Upper lobe of left lung (tissue), 6 donors: ENCODE measurements around the gene LMBRD2. TPM values are rescaled to one million over a fixed set of nuclear protein-coding genes. Genes with fewer than 3 reads are reported as not detected.

ENCODE experiments used
- ATAC-seq, 2 donors: fragments of 200-7000 bp; cut with Tn5 transposase; one replicate each; pipeline ENCODE4 v1.9.1; 2022; ENCODE audit warnings: mild to moderate bottlenecking in 2 of 2, moderate library complexity in 2 of 2; ENCODE audit not compliant: low FRiP score in 2 of 2
- DNase-seq, 2 donors: peaks; one replicate each; pipeline ENCODE4 v3.0.0-alpha.2; 2019 to 2020
- H3K27ac ChIP-seq, 4 donors: fragments of 200-600 bp; sonication (generic); one replicate each; pipeline ENCODE4 v1.5.1; 2016 to 2019
- H3K27me3 ChIP-seq, 4 donors: fragments of 200-600 bp; sonication (generic); one replicate each; pipeline ENCODE4 v1.5.1; 2017 to 2019
- H3K36me3 ChIP-seq, 4 donors: fragments of 200-600 bp; sonication (generic); one replicate each; pipeline ENCODE4 v1.5.1; 2016 to 2019
- H3K4me1 ChIP-seq, 4 donors: fragments of 200-600 bp; sonication (generic); one replicate each; pipeline ENCODE4 v1.5.1; 2018 to 2019
- H3K4me3 ChIP-seq, 4 donors: fragments of 200-600 bp; sonication (generic); one replicate each; pipeline ENCODE4 v1.5.1; 2017 to 2019; ENCODE audit warnings: mild to moderate bottlenecking in 2 of 4, moderate library complexity in 1 of 4
- H3K9me3 ChIP-seq, 4 donors: fragments of 200-600 bp; sonication (generic); one replicate each; pipeline ENCODE4 v1.5.1; 2018 to 2019
- CTCF ChIP-seq, 6 experiments: fragments of 450-650 bp in 4 of 6; fragments of 200-600 bp in 2 of 6; sonication (generic) in 2 of 6; IDR thresholded peaks; one replicate each; pipeline ENCODE4 v1.5.1; 2016 to 2019; ENCODE audit warnings: antibody characterized with exemption in 6 of 6
- EP300 ChIP-seq, 4 donors: sonication (generic); formaldehyde crosslinking; IDR thresholded peaks; one replicate each; pipeline ENCODE4 v1.5.1; 2017; ENCODE audit warnings: antibody characterized with exemption in 4 of 4, control low read depth in 2 of 4
- POLR2A ChIP-seq, 4 donors: fragments of 450-650 bp; IDR thresholded peaks; one replicate each; pipeline ENCODE4 v1.5.1; 2016 to 2017; ENCODE audit warnings: antibody characterized with exemption in 4 of 4, mild to moderate bottlenecking in 2 of 4
- POLR2AphosphoS5 ChIP-seq, 2 donors: sonication (generic); formaldehyde crosslinking; IDR thresholded peaks; one replicate each; pipeline ENCODE4 v1.5.1; 2017; ENCODE audit warnings: antibody characterized with exemption in 2 of 2
- WGBS, 2 donors: methylation state at CpG; one replicate each; pipeline ENCODE4 v1.1.5; 2017 to 2018; 5-methylcytosine and 5-hydroxymethylcytosine counted together
- total RNA-seq, 6 donors: library from RNA; depleted of rRNA in 4 of 6; stranded (reverse); fragments of >200 nt in 4 of 6; gene quantifications; one replicate each; pipeline versions ENCODE4 v1.1.0 to v1.2.1, GENCODE V29; 2016 to 2021
- donor health status: DM: no; HTN: no; CAD: no; lungs with moderate emphysema.
- donor health status: DM: no; HTN: yes; CAD: no; lungs with severe emphysema.

Gene LMBRD2
- total RNA-seq, 6 donors from 2014 or later: 3.8 to 27.0 (median 8.8) TPM

GRCh38 chr5:36152324-36153297 lies 924 bp upstream of the LMBRD2 start:
- H3K9me3 ChIP-seq: no peaks in the 10 kb centered on the region
- H3K4me3 ChIP-seq: peak overlapping the region; percentile 78 to 95 (median 87)
- H3K36me3 ChIP-seq: peaks cover 0 to 21% (median 3%) of the 10 kb centered on the region in 4 donors
- DNase-seq (no peak), ATAC-seq (peak in 1 of 2 donors; percentile 2)
- WGBS, 2 donors: 3 to 5% methylated on average over 24 of the region's 24 CpGs
- H3K27ac ChIP-seq: peak overlapping the region; percentile 36 to 92 (median 82)
- H3K4me1 ChIP-seq: peaks cover 25 to 53% (median 29%) of the 10 kb centered on the region in 4 donors
- H3K27me3 ChIP-seq: no peaks in the 10 kb centered on the region
- no peak for TF ChIP-seq EP300 (IDR thresholded peaks at IDR 0.05)
- TF ChIP-seq POLR2AphosphoS5 (IDR thresholded peaks at IDR 0.05): no peak
- no peak for TF ChIP-seq POLR2A (IDR thresholded peaks at IDR 0.05)
- no peak for TF ChIP-seq CTCF (IDR thresholded peaks at IDR 0.05)

- Histone ChIP-seq H3K9me3 (no peaks in the 10 kb centered on the region), H3K27me3 (no peaks in the 10 kb centered on the region), H3K4me1 (peaks cover 25 to 45% (median 29%) of the 10 kb centered on the region in 4 donors), H3K36me3 (peaks cover 0 to 10% (median 3%) of the 10 kb centered on the region in 4 donors), H3K4me3 (peak overlapping the region; percentile 78 to 95 (median 87)), H3K27ac (peak overlapping the region; percentile 79 to 92 (median 82))
- DNase-seq (peak; percentile 7 to 42), ATAC-seq (peak; percentile 47 to 54)
- 2 to 5% methylated on average over 22 to 23 of the region's 23 CpGs for WGBS, 2 donors
- no peak for TF ChIP-seq EP300 (IDR thresholded peaks at IDR 0.05)
- no peak for TF ChIP-seq POLR2A (IDR thresholded peaks at IDR 0.05)
- no peak for TF ChIP-seq POLR2AphosphoS5 (IDR thresholded peaks at IDR 0.05)
- no peak for TF ChIP-seq CTCF (IDR thresholded peaks at IDR 0.05)
These were observed 832 bp downstream of the LMBRD2 start for GRCh38 chr5:36150676-36151433.

GRCh38 chr5:36147681-36148080 lies 4.0 kb downstream of the LMBRD2 start:
- DNase-seq (no peak), ATAC-seq (no peak)
- peaks cover 0 to 2% (median 0%) of the 10 kb centered on the region in 4 donors for H3K36me3 ChIP-seq
- H3K4me1 ChIP-seq: peaks cover 13 to 23% (median 16%) of the 10 kb centered on the region in 4 donors
- no peak for TF ChIP-seq POLR2AphosphoS5 (IDR thresholded peaks at IDR 0.05)
- H3K9me3 ChIP-seq: no peaks in the 10 kb centered on the region
- H3K4me3 ChIP-seq: no peak overlapping the region
- 47 to 83% methylated on average over 2 of the region's 2 CpGs for WGBS, 2 donors
- no peak overlapping the region for H3K27ac ChIP-seq
- no peaks in the 10 kb centered on the region for H3K27me3 ChIP-seq

- H3K4me1 ChIP-seq: peaks cover 10 to 17% (median 13%) of the 10 kb centered on the region in 4 donors
- TF ChIP-seq EP300 (IDR thresholded peaks at IDR 0.05): no peak
- no peak for TF ChIP-seq CTCF (IDR thresholded peaks at IDR 0.05)
These were observed 5.3 kb downstream of the LMBRD2 start for GRCh38 chr5:36146390-36146789.

GRCh38 chr5:36145311-36145710 lies 6.4 kb downstream of the LMBRD2 start:
- Histone ChIP-seq H3K9me3 (no peaks in the 10 kb centered on the region), H3K4me1 (peaks cover 4 to 9% (median 6%) of the 10 kb centered on the region in 4 donors), H3K27ac (no peak overlapping the region), H3K4me3 (no peak overlapping the region), H3K36me3 (peaks cover under 1 to 23% (median 5%) of the 10 kb centered on the region in 4 donors), H3K27me3 (no peaks in the 10 kb centered on the region)
- TF ChIP-seq POLR2A (IDR thresholded peaks at IDR 0.05) (no peak), EP300 (IDR thresholded peaks at IDR 0.05) (no peak), CTCF (IDR thresholded peaks at IDR 0.05) (no peak), POLR2AphosphoS5 (IDR thresholded peaks at IDR 0.05) (no peak)
- DNase-seq: no peak
- 90 to 91% methylated on average over 4 of the region's 4 CpGs for WGBS, 2 donors
- no peak for ATAC-seq

More at GRCh38 chr5:36146390-36146789, 5.3 kb downstream of the LMBRD2 start:
- peaks cover 0 to 13% (median under 1%) of the 10 kb centered on the region in 4 donors for H3K36me3 ChIP-seq
- DNase-seq (no peak), ATAC-seq (no peak)
- no peak overlapping the region for H3K4me3 ChIP-seq
- 79 to 95% methylated on average over 3 of the region's 3 CpGs for WGBS, 2 donors
- no peaks in the 10 kb centered on the region for H3K9me3 ChIP-seq
- H3K27me3 ChIP-seq: no peaks in the 10 kb centered on the region
- H3K27ac ChIP-seq: no peak overlapping the region
